GM21515 (cell line): ENCODE measurements around the gene LAMC2.
"Not testable (repeated sequence)": the region's sequence is repeated elsewhere in the genome, so short reads cannot be mapped to it uniquely, and the experiment has no call there.

Source experiments
- ATAC-seq: cut with Tn5 transposase; IDR thresholded peaks from one replicate; pipeline ENCODE4 v1.9.1; 2021; ENCODE audit not compliant: unreplicated experiment

Gene LAMC2

DNA sequence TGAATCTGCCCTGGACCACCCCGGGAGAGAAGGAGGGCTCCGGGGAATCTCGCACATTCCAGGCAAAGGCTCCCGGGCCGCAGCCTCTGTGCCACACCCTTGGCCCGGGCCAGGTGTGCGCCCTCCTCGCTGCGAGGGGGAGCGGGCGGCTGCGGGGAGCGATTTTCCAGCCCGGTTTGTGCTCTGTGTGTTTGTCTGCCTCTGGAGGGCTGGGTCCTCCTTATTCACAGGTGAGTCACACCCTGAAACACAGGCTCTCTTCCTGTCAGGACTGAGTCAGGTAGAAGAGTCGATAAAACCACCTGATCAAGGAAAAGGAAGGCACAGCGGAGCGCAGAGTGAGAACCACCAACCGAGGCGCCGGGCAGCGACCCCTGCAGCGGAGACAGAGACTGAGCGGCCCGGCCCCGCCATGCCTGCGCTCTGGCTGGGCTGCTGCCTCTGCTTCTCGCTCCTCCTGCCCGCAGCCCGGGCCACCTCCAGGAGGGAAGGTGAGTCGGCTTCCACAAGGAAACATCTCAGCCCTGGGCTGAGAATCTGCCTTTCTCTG, at the start of gene LAMC2:
TSS of gene LAMC2 (plus strand) at position 324 of the 550 bp plus-strand sequence. CDS start at position 413, 89 bp downstream.
- ATAC-seq, result no peak

DNA sequence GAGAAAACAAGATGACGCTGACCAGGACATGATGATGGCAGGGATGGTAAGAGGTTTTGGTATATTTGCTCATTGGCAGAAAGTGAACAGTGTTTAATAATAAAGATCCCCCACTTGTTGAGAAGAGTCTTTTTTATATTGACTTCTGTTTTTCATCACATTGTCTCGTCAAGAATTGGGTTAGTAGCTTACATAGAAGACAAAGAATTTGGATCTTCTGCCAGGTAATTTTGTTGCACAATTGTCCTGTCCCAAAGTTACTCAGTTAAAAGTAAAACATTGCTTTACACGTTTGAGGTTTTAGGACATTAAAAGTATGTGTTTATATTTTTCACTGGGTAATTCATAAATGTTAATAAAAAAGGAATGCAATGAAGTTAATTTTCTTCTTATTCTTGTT, 48.3 kb upstream of the LAMC2 start:
- ATAC-seq, result no peak

DNA sequence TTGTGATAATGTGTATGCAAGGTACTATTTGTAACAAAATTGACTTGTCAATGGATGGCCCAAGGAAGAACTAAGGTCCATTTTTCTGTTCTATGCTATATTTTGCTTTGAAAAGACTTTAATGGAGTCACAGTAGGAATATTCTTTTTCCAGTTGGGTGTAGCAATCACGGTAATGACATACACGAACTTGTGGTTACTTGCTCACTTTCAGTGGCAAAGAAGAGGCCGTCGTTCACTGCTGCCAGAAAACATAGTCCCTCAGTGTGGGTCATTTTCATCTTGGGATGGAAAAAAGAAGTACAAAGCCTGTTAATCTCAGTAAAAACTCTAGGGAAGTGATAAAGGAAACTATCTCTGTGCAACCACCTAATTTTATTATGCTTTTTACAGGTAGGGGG, 47.8 kb upstream of the LAMC2 start:
- ATAC-seq, result no peak

DNA sequence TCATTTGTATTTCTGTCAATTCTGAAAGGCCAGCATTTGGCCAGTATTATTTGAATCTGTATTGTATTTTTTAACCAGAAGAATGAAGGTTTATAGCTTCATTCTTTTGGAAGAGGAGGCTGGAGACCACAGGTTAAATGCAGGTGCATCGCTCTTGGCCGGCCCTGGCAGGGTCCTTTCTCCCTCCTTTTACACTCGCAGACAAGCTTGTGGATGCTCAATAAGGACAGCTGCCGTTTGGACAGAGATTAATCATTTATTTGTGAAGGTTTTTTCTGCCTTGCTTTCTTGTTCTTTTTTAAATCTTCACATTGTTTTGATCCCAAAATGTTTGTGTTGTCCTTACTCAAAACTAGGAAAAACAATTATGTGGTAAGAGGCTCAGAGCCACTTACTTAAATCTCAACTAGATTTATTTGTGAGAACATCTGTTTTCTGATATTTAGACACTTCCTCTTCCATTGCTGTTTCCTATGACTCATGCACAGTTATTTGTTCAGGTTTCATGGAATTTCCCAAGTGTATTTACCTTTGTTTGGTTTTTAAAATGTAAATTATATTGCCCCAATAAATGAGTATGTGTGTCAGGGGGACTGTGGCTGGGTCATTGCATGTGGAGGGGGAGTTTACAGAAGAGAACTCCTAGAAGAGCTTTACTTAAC, 46.7 kb upstream of the LAMC2 start:
- no peak for ATAC-seq

DNA sequence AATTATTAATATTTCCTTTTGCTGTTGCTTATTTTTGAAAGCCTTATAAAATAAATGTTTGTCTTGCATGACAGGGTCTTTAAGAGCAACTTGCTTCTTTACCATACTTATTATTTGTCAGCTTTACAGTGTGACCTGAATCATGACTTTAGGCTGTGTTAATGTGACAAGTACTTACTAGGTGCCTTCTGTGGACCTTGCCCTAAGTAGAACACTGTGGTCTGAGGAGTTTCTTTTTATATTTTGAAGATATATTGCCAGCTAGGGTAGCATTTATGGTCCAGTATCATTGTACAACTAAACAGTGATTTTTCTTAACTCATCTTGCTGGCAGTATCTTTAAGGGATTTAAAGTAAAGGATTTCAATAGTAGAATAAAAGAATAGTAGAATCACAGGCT, 45.4 kb upstream of the LAMC2 start:
- no peak for ATAC-seq

DNA sequence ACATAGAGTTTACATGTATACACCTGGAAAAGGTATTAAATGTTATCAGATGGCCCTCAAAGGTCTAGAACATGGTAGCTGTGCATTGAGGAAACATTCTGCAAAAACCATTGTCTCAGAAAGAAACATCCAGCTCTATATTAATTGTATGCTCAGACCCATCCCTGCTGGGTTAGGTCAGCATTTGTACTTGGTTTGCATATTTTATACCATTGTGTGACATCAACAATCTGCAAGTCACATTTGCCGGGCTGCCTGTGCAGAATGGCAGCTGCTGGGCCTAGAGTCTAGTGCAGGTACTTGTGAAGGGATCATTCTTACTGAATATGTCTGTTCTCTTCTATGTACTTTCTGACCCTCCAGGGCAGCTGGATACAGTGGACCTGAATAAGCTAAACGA, 43.9 kb upstream of the LAMC2 start:
- no peak for ATAC-seq

DNA sequence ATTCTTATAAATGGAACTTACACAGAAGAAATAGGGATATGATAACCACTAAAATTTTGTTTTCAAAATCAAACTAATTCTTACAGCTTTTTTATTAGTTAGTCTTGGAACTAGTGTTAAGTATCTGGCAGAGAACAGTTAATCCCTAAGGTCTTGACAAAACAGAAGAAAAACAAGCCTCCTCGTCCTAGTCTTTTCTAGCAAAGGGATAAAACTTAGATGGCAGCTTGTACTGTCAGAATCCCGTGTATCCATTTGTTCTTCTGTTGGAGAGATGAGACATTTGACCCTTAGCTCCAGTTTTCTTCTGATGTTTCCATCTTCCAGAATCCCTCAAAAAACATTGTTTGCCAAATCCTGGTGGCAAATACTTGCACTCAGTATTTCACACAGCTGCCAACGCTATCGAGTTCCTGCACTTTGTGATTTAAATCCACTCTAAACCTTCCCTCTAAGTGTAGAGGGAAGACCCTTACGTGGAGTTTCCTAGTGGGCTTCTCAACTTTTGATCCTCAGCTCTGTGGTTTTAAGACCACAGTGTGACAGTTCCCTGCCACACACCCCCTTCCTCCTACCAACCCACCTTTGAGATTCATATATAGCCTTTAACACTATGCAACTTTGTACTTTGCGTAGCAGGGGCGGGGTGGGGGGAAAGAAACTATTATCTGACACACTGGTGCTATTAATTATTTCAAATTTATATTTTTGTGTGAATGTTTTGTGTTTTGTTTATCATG, 42.3 kb upstream of the LAMC2 start:
- ATAC-seq, result no peak

DNA sequence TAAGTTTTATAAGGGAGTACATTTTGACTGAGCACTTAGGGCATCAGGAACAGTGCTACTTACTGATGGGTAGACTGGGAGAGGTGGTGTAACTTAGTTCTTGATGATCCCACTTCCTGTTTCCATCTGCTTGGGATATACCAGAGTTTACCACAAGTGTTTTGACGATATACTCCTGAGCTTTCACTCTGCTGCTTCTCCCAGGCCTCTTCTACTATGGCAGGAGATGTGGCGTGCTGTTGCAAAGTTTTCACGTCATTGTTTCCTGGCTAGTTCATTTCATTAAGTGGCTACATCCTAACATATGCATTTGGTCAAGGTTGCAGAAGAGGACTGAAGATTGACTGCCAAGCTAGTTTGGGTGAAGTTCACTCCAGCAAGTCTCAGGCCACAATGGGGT, 41.3 kb upstream of the LAMC2 start:
- ATAC-seq, result no peak

DNA sequence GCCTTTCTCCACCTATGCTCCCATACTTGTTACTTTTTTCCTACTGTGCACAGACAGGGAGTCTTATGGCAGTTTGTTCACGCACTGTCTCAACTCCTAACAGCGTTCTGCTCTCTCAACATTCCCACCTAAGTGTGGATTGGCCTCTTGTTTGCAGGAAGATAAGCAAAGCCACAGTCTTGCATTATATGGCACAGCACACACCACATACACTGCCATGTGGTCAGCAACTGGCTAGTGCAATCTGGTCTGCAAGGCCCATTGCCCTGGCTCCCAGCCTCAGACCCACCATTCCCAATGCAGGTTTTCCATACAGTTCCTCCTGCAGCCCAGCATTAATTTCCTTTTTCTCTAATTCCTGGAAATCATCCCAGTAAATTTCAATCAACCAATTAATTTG, 38.3 kb upstream of the LAMC2 start:
- ATAC-seq, result no peak

DNA sequence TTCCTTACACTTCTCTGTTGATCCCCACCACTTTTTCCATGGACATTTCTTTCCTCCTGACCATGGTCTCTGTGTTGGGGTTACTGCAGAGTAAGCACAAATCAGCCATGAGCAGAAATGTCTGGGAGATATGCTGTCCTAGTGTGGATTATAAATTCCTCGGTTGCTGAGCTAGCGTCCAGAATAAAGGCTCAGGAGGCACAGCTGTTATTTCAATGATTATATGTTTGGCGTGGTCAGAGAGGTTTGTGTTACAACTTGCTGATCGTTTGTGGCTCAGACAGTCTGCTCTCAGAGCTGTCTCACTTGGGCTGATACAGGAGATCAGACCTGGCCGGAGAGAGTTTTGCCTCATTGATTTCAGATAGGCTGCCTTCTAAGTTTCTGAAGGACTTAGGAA, 37.5 kb upstream of the LAMC2 start:
- ATAC-seq, result no peak

DNA sequence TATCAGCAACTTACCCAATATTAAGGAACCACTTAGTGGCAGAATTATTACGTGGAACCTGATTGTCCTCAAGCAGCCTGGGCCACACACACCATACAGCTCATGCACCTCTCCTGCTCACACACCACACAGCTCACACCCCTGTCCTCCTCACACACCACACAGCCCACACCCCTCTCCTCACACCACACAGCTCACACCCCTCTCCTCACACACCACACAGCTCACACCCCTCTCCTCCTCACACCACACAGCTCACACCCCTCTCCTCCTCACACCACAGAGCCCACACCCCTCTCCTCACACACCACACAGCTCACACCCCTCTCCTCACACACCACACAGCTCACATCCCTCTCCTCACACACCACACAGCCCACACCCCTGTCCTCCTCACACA, 36.8 kb upstream of the LAMC2 start:
- ATAC-seq, result no peak

DNA sequence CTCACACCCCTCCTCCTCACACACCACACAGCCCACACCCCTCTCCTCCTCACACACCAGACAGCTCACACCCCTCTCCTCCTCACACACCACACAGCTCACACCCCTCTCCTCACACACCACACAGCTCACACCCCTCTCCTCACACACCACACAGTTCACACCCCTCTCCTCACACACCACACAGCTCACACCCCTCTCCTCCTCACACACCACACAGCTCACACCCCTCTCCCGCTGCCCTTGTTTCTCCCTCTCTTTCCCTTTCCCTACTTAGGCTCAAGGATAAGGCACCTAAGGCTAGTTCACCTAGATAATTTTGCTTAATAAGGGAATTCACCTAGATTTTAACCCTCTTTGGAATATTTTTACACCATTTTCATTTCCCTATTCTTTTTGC, 36.0 kb upstream of the LAMC2 start:
- ATAC-seq, result not testable (repeated sequence)

DNA sequence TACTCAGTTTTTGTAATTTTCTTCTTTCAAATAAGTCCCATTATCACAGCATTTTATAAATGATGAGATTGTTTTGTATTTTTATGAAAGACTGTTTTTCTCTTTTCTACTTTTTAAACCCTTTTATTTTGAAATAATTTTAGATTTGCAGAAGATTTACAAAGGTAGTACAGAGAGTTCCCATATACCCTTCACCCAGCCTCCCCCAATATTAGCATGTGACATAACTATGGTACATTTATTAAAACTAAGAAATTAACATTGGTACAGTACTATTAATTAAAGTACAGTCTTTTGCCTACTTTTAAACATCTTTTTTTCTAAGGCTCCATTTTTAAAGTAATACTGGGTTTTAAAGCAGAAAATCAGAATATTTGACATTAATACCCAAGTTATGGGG, 35.6 kb upstream of the LAMC2 start:
- ATAC-seq, result no peak

DNA sequence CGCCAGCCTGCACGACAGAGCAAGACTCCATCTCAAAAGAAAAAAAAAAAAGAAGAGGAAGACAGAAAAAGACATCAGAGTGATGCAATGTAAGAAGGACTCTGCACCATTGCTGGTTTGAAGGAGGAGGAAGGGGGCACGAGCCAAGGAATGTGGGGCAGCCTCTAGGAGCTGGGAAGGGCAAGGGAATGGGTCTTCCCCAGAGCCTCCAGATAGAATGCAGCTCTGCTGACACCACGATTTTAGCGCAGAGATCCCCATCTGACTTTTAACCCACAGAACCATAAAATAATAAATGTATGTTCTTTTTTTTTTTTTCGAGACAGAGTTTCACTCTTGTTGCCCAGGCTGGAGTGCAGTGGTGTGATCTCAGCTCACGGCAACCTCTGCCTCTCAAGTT, 33.9 kb upstream of the LAMC2 start:
- no peak for ATAC-seq

DNA sequence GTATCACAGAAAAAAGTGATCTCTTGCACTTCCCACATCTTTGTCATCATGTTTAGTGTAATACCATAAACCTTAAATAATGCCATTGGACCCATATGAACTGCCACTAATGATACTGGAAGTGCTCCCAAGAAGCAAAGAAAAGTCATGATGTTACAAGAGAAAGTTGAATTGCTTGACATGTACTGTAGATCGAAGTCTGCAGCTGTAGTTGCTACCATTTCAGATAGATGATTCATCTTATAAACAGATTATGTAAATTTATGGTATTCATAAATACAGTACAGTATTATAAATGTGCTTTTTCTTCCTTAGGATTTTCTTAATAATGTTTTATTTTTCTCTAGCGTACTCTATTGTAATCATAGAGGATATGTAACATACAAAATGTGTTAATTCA, 30.1 kb upstream of the LAMC2 start:
- no peak for ATAC-seq

DNA sequence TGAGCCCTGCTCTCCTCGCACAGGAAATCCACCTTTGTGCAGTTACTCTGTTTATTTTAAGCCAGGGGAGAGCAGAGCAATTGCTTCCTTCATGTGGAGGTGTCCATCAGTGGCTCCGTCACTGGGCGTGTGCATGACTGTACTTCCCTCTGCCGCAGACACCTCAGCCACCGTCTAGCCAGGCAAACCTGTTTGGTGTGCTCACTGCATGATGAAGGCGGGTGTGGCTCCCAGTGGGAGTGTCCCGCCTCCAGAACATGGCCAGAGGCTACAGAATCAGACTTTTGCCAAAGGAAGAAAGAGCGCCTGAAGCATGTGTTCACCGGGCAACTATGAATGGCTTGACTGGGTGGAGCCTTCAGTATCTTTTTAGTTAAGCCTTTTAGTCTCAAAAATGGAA, 26.1 kb upstream of the LAMC2 start:
- ATAC-seq, result no peak

DNA sequence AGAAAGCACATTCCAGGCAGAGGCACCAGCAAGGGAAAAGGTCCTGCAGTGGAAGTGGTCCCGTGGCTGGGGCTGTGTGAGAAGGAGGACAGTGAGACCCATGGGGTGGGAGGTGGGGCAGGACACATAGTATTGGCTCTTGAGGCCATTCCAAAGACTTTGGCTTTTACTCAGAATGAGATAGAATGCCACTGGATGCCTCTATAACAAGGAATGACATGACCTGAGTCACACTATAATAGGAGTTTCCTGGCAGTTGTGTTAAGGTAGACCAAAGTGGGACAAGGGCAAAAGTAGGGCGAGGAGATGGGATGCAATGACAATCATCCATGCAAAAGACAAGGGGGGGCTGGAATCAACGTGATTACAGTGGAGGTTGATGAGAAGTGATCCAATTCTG, 24.7 kb upstream of the LAMC2 start:
- ATAC-seq, result no peak

DNA sequence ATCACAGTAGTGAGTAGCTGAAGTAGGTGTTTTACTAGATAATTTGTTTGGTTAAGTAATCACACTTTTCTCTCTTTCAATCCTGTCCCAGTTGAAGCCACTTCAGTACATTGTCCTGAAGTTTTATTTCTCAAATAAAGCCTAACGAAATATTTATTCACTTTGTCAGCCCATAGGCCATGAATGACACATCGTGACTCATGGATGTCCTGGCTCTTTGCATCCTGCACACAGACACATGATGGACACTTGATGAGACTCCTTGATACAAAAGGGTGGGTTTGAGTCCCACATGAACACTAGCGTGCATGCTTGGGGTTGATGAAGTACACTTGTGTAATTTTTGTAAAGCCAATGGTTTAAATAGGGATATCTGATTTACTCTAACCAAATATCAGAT, 22.7 kb upstream of the LAMC2 start:
- ATAC-seq, result no peak

DNA sequence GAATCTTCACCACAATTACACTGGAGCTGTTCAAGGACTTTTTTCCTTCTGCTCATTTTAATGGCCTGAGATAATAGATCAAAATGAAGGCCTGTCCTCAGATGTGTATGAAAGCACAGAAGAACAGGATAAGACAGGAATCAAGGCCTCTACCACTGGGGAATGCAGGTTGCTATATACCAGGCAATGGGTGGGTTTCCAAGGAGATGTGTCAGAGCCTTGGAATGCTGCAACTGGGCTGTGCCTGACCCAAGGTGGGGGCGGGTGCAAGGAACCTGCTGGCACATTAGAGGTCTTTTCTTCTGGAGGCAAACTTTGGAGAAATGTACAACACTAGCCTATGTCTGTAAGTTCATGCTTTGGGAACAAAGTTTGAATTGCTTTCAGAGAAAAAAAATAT, 21.7 kb upstream of the LAMC2 start:
- ATAC-seq, result no peak

DNA sequence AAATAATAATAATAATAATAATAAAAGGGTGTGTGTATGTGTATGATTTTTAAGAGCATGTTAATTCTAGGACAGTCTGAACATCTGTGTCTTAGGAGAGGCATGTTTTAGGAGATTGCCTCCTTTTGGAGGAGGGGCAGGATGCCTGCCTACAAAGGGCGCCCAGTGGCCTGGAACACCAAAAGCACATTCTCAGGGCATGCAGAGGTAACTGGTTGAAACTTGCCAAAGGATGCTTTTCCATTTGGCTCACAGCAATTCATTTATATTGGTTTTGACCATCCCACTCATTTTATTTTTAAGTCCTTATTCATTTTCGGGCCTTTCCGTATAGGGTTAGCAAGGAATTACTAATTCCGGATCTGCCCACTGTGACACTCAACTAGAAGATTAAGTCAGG, 21.1 kb upstream of the LAMC2 start:
- no peak for ATAC-seq

DNA sequence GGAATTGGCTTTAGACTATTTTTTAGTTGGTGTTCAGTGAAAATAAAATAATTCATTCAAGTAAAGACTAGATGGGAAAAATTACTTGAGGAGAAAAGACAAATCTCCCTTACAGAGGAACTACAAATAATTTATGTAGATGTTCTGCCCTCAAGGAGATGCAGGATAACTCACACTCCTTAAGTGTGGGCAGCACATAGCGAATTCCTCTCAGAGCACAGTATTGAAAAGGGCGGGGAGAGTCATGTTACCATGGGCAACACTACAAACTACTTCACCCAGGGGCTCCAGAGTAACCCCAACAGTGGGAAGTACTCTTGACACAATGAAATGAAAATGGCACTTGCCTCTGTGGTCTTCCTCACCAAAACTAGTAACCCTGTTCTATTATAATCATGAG, 20.6 kb upstream of the LAMC2 start:
- no peak for ATAC-seq

DNA sequence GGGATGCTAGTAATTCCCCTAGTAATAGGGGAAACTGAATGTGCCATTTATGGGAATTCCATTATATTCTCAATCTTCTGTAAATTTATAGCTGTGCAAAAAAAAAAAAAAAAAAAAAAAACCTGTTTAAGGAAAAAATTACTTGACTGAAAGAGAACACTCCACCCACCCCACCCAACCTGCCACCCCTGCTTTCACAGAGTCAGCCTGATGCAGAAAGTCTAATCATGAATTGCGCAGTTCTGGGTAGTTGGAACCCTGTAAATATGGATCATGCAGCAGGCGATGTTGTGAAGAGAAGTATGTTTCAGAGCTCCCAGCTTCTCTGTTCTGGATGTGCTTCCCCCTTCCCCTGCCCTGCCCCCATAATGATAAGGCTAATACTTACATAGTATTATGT, 19.6 kb upstream of the LAMC2 start:
- ATAC-seq, result no peak

DNA sequence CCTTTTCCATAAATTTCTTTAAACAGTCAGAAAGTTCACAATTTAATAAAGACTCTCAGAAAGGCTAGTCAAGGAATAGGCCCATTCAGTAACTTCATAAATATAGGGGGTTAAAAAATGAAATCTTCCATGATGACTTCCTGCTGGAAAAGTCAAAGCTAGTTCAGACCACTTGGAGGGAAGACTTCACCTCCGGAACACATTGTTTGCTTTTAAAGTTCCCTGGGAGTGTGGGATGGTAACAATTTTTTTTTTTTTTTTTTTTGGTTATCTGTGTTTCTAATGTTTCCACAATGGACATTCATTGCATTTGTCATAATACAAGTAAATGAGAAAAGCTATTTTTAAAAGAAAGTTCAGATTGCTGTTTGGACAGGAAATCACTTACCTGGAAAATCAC, 18.4 kb upstream of the LAMC2 start:
- no peak for ATAC-seq
